MM.1S (cell line): Measurements from ENCODE around the gene PATZ1.

Experiments
- DNase-seq: peaks from one replicate; pipeline ENCODE4 v3.0.0-alpha.2; 2015
- H2AFZ ChIP-seq: fragments of 300-600 bp; sonication (generic); 2 replicates; pipeline ENCODE4 v1.6.0; 2016; ENCODE audit warnings: antibody characterized with exemption, low read length
- H3F3A ChIP-seq: fragments of 300-600 bp; sonication (generic); 2 replicates; pipeline ENCODE4 v1.6.1; 2016; ENCODE audit warnings: mild to moderate bottlenecking, antibody characterized with exemption, low read length, moderate library complexity, mixed read lengths; ENCODE audit not compliant: insufficient read depth
- H3K27ac ChIP-seq: fragments of 300-600 bp; sonication (generic); 2 replicates; pipeline ENCODE4 v1.5.1; 2016; ENCODE audit warnings: mild to moderate bottlenecking, low read length
- H3K27me3 ChIP-seq: fragments of 300-600 bp; sonication (generic); replicated peaks from 2 replicates; pipeline ENCODE4 v1.6.0; 2016; ENCODE audit warnings: low read length; ENCODE audit not compliant: insufficient read depth
- H3K36me3 ChIP-seq: fragments of 300-600 bp; sonication (generic); replicated peaks from 2 replicates; pipeline ENCODE4 v1.6.1; 2016; ENCODE audit warnings: mild to moderate bottlenecking, low read length, mixed read lengths; ENCODE audit not compliant: insufficient read depth
- H3K4me1 ChIP-seq: fragments of 300-600 bp; sonication (generic); 2 replicates; pipeline ENCODE4 v1.6.1; 2016; ENCODE audit warnings: low read length, mixed read lengths
- H3K4me2 ChIP-seq: fragments of 300-600 bp; sonication (generic); 2 replicates; pipeline ENCODE4 v1.6.0; 2016; ENCODE audit warnings: low read depth, low read length
- H3K4me3 ChIP-seq: fragments of 300-600 bp; sonication (generic); 2 replicates; pipeline ENCODE4 v1.5.1; 2016; ENCODE audit warnings: low read length, mixed read lengths
- H3K79me2 ChIP-seq: fragments of 300-600 bp; sonication (generic); 2 replicates; pipeline ENCODE4 v1.6.1; 2016; ENCODE audit warnings: mixed run types, low read length, mixed read lengths
- H3K9ac ChIP-seq: fragments of 300-600 bp; sonication (generic); 2 replicates; pipeline ENCODE4 v1.6.1; 2016; ENCODE audit warnings: low read length, mixed read lengths
- H3K9me2 ChIP-seq: fragments of 300-600 bp; sonication (generic); replicated peaks from 2 replicates; pipeline ENCODE4 v1.6.1; 2016; ENCODE audit warnings: mild to moderate bottlenecking, low read length, mixed read lengths; ENCODE audit not compliant: insufficient read depth
- H3K9me3 ChIP-seq: fragments of 300-600 bp; sonication (generic); replicated peaks from 2 replicates; pipeline ENCODE4 v1.6.1; 2016; ENCODE audit warnings: mild to moderate bottlenecking, low read length, mixed read lengths; ENCODE audit not compliant: insufficient read depth
- H4K20me1 ChIP-seq: fragments of 300-600 bp; sonication (generic); 2 replicates; pipeline ENCODE4 v1.6.1; 2016; ENCODE audit warnings: mild to moderate bottlenecking, low read length, moderate library complexity, mixed read lengths; ENCODE audit not compliant: insufficient read depth
- CTCF ChIP-seq: fragments of 300-600 bp; sonication (generic); IDR thresholded peaks from 2 replicates; pipeline ENCODE4 v1.5.1; 2016; ENCODE audit warnings: antibody characterized with exemption, low read length, mixed read lengths
- EZH2 ChIP-seq: fragments of 300-600 bp; sonication (generic); optimal IDR thresholded peaks from 2 replicates; pipeline ENCODE3; 2017; ENCODE audit warnings: low read depth, mild to moderate bottlenecking, antibody characterized with exemption, low read length, mixed read lengths
- EZH2phosphoT487 ChIP-seq: fragments of 300-600 bp; sonication (generic); IDR thresholded peaks from 2 replicates; pipeline ENCODE4 v1.6.1; 2018; ENCODE audit warnings: antibody characterized with exemption, low read length

PATZ1 gene

GRCh38 chr22:31313366-31314147 lies 32.6 kb downstream of the PATZ1 start:
- H3K9ac ChIP-seq = no peak overlapping the region
- no peak overlapping the region for H3K27ac ChIP-seq
- no peaks in the 10 kb centered on the region for H3K9me2 ChIP-seq
- no peaks in the 10 kb centered on the region for H3K9me3 ChIP-seq
- H3K4me1 ChIP-seq = peaks cover 2% of the 10 kb centered on the region
- no peaks in the 10 kb centered on the region for H3K36me3 ChIP-seq
- no peaks in the 10 kb centered on the region for H3K79me2 ChIP-seq
- H2AFZ ChIP-seq = peak overlapping the region; percentile 7; the same call in 1 of the 2 replicates
- DNase-seq = peak; percentile 44
- H3K4me2 ChIP-seq = no peak overlapping the region
- no peaks in the 10 kb centered on the region for H3K27me3 ChIP-seq
- no peak overlapping the region for H3K4me3 ChIP-seq
- H4K20me1 ChIP-seq = no peaks in the 10 kb centered on the region
- TF ChIP-seq EZH2 (no peak), CTCF (peak; percentile 82), EZH2phosphoT487 (no peak)
- H3F3A ChIP-seq = 0 out of 2 replicates have a peak, but pooled peaks cover under 1% of the 10 kb centered on the region

- no peaks in the 10 kb centered on the region for H3K27me3 ChIP-seq
- no peaks in the 10 kb centered on the region for H3K79me2 ChIP-seq
- no peaks in the 10 kb centered on the region for H3K9me3 ChIP-seq
- no peaks in the 10 kb centered on the region for H3K36me3 ChIP-seq
- H2AFZ ChIP-seq = peak overlapping the region; percentile 39
- peaks cover 6% of the 10 kb centered on the region; the same call in 1 of the 2 replicates for H3F3A ChIP-seq
- H3K4me1 ChIP-seq = peaks cover 10% of the 10 kb centered on the region
- H4K20me1 ChIP-seq = no peaks in the 10 kb centered on the region
- no peak overlapping the region for H3K4me3 ChIP-seq
- no peak for DNase-seq
- no peak overlapping the region for H3K9ac ChIP-seq
- TF ChIP-seq EZH2 (no peak), CTCF (no peak), EZH2phosphoT487 (no peak)
- peak overlapping the region; percentile 11; the same call in 1 of the 2 replicates for H3K4me2 ChIP-seq
- no peaks in the 10 kb centered on the region for H3K9me2 ChIP-seq
- no peak overlapping the region; the same call in 1 of the 2 replicates for H3K27ac ChIP-seq
Observed at GRCh38 chr22:31308181-31308580, 38.0 kb downstream of the PATZ1 start.

GRCh38 chr22:31305194-31305593 lies 41.0 kb downstream of the PATZ1 start:
- no peaks in the 10 kb centered on the region for H3K9me2 ChIP-seq
- DNase-seq = no peak
- no peak overlapping the region for H3K9ac ChIP-seq
- no peaks in the 10 kb centered on the region for H3K9me3 ChIP-seq
- H4K20me1 ChIP-seq = no peaks in the 10 kb centered on the region
- no peaks in the 10 kb centered on the region for H3K27me3 ChIP-seq
- H3F3A ChIP-seq = peaks cover 6% of the 10 kb centered on the region; the same call in 1 of the 2 replicates
- TF ChIP-seq EZH2 (no peak), CTCF (no peak), EZH2phosphoT487 (no peak)
- H3K4me2 ChIP-seq = no peak overlapping the region
- no peak overlapping the region for H3K27ac ChIP-seq
- H3K4me3 ChIP-seq = no peak overlapping the region
- no peaks in the 10 kb centered on the region for H3K79me2 ChIP-seq
- no peaks in the 10 kb centered on the region for H3K36me3 ChIP-seq
- H3K4me1 ChIP-seq = peaks cover 10% of the 10 kb centered on the region
- H2AFZ ChIP-seq = no peak overlapping the region
